ENCODE data around the gene TEDDM1.
A peak's percentile ranks its signal among the peaks of the same experiment; 100 is the strongest.

The TEDDM1 gene

DNA sequence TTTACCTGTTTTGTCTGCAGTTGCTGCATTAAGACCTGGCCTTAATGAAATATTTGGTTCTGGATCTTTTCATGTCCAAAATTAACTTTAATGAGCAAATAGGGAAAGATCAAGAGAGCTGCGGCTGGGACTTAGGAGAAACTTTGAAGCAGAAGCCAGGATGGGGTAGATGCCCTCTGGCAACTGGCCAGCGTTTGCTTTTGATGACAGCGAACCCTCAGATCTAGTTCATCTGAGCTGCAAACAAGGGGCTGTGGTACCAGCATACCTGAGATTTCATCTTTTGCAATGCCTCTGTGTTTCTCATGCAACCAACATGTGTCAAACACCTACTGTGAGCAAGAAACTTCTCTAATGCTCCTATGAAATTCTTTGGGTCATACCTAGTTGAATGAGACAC, 13.0 kb upstream of the TEDDM1 start:
- Histone ChIP-seq H3K14ac (ENCODE audit: low read length) (no peak overlapping the region), H3K4ac (ENCODE audit: low read depth, low read length) (no peak overlapping the region), H3K79me2 (ENCODE audit: control insufficient read depth, insufficient read depth, low read length, poor library complexity) (no peaks in the 10 kb centered on the region), H3K23ac (ENCODE audit: low read length) (no peak overlapping the region), H2BK5ac (ENCODE audit: low read depth, low read length, poor library complexity) (no peak overlapping the region), H2BK120ac (ENCODE audit: insufficient read depth, low read length, poor library complexity) (no peak overlapping the region), H2AK5ac (ENCODE audit: low read length) (no peak overlapping the region), H4K8ac (ENCODE audit: low read depth, low read length) (no peak overlapping the region), H3K79me1 (ENCODE audit: low read length) (peaks cover 1% of the 10 kb centered on the region), H3K9ac (ENCODE audit: low read length) (no peak overlapping the region), H3K9me3 (ENCODE audit: insufficient read depth, low read depth, low read length) (no peaks in the 10 kb centered on the region), H3K4me3 (ENCODE audit: low read depth, low read length) (no peak overlapping the region), H3K27me3 (ENCODE audit: insufficient read depth, low read length) (no peaks in the 10 kb centered on the region), H3K36me3 (ENCODE audit: control insufficient read depth in 1 of 2, insufficient read depth in 2 of 2, low read length in 2 of 2) (no peaks in the 10 kb centered on the region), H4K12ac (ENCODE audit: low read depth, low read length) (no peak overlapping the region), H2AFZ (ENCODE audit: insufficient read depth, low read length, poor library complexity) (no peak overlapping the region), H3K4me1 (ENCODE audit: control insufficient read depth in 1 of 2, insufficient read depth in 2 of 2, low read length in 2 of 2) (no peaks in the 10 kb centered on the region), H3K18ac (ENCODE audit: low read length) (no peak overlapping the region), H3K27ac (ENCODE audit: low read depth, low read length) (no peak overlapping the region), H4K91ac (ENCODE audit: low read depth, low read length) (no peak overlapping the region), H2BK12ac (ENCODE audit: low read length) (no peak overlapping the region), H3K4me2 (ENCODE audit: low read length) (no peak overlapping the region)
- no CpG with 5 or more reads among the region's 3 CpGs for WGBS (ENCODE audit: extremely low coverage, insufficient coverage, insufficient read length)
- no peak for DNase-seq

DNA sequence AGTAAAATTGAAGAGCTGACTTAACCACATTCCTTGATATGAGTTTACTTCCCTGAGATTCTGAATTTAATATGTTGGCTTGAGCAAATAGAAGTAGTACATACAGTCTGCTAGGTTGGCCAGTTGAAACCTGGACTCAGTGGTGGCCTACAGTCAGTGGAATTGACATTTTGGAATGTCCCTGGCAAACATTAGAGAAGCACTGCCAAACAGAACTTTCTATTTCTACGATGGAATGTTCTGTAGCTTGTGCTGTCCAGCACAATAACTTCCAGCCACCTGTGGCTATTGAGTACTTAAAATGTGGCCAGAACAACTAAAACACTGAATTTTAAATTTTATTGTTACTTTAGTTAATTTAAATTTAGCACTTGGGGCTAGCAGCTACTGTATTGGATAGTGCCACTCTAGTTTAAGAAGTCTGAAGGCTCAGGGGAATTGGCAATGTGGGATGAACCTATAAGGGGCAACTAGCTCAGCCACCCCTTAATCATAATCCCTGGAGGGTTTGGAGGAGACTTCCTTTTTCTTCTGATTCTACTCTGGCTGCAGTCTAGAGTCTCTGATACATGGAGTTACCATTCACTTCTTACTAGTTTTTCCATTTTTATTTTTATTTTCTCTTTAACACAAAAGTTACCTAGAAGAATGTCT, 10.3 kb upstream of the TEDDM1 start:
- H3K4me2 ChIP-seq (ENCODE audit: low read length), result no peak overlapping the region
- no peak overlapping the region for H4K12ac ChIP-seq (ENCODE audit: low read depth, low read length)
- no peak overlapping the region for H3K27ac ChIP-seq (ENCODE audit: low read depth, low read length)
- H2BK5ac ChIP-seq (ENCODE audit: low read depth, low read length, poor library complexity), result no peak overlapping the region
- H3K36me3 ChIP-seq (ENCODE audit: control insufficient read depth in 1 of 2, insufficient read depth in 2 of 2, low read length in 2 of 2), result no peaks in the 10 kb centered on the region
- H3K27me3 ChIP-seq (ENCODE audit: insufficient read depth, low read length), result no peaks in the 10 kb centered on the region
- H3K79me2 ChIP-seq (ENCODE audit: control insufficient read depth, insufficient read depth, low read length, poor library complexity), result no peaks in the 10 kb centered on the region
- no peak overlapping the region for H2BK12ac ChIP-seq (ENCODE audit: low read length)
- H3K79me1 ChIP-seq (ENCODE audit: low read length), result no peaks in the 10 kb centered on the region
- H4K91ac ChIP-seq (ENCODE audit: low read depth, low read length), result no peak overlapping the region
- no peak overlapping the region for H3K18ac ChIP-seq (ENCODE audit: low read length)
- no peak overlapping the region for H2BK120ac ChIP-seq (ENCODE audit: insufficient read depth, low read length, poor library complexity)
- H2AFZ ChIP-seq (ENCODE audit: insufficient read depth, low read length, poor library complexity), result no peak overlapping the region
- no peak for DNase-seq
- no peak overlapping the region for H3K4me3 ChIP-seq (ENCODE audit: low read depth, low read length)
- no CpG with 5 or more reads among the region's 1 CpG for WGBS (ENCODE audit: extremely low coverage, insufficient coverage, insufficient read length)
- no peak overlapping the region for H3K4ac ChIP-seq (ENCODE audit: low read depth, low read length)
- H3K4me1 ChIP-seq (ENCODE audit: control insufficient read depth in 1 of 2, insufficient read depth in 2 of 2, low read length in 2 of 2), result no peaks in the 10 kb centered on the region
- no peak overlapping the region for H2AK5ac ChIP-seq (ENCODE audit: low read length)
- no peak overlapping the region for H3K9ac ChIP-seq (ENCODE audit: low read length)
- H3K9me3 ChIP-seq (ENCODE audit: insufficient read depth, low read depth, low read length), result no peaks in the 10 kb centered on the region
- H4K8ac ChIP-seq (ENCODE audit: low read depth, low read length), result no peak overlapping the region
- H3K14ac ChIP-seq (ENCODE audit: low read length), result no peak overlapping the region
- H3K23ac ChIP-seq (ENCODE audit: low read length), result no peak overlapping the region

DNA sequence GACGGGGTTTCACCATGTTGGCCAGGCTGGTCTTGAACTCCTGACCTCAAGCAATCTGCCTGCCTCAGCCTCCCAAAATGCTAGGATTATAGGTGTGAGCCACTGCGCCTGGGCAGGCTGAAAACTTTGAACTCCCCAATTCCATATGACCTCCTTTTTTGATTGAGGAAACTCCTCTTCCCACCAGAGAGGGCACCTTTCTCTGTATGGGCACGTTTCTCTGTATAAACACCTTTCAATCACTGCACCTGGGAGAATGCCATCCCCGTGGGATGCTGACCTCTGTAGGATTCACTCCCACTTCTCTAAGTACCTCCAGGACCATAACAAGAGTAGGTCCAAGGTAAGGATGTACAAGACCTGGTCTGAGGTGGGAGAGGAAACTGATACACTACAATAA, 9.7 kb upstream of the TEDDM1 start:
- no peaks in the 10 kb centered on the region for H3K27me3 ChIP-seq (ENCODE audit: insufficient read depth, low read length)
- H3K4ac ChIP-seq (ENCODE audit: low read depth, low read length), result no peak overlapping the region
- no peak overlapping the region for H3K4me2 ChIP-seq (ENCODE audit: low read length)
- H3K27ac ChIP-seq (ENCODE audit: low read depth, low read length), result no peak overlapping the region
- H2BK12ac ChIP-seq (ENCODE audit: low read length), result no peak overlapping the region
- no peaks in the 10 kb centered on the region for H3K79me1 ChIP-seq (ENCODE audit: low read length)
- no peak overlapping the region for H3K14ac ChIP-seq (ENCODE audit: low read length)
- H2AK5ac ChIP-seq (ENCODE audit: low read length), result no peak overlapping the region
- no peak overlapping the region for H3K23ac ChIP-seq (ENCODE audit: low read length)
- no CpG with 5 or more reads among the region's 4 CpGs for WGBS (ENCODE audit: extremely low coverage, insufficient coverage, insufficient read length)
- H2BK5ac ChIP-seq (ENCODE audit: low read depth, low read length, poor library complexity), result no peak overlapping the region
- no peak overlapping the region for H3K4me3 ChIP-seq (ENCODE audit: low read depth, low read length)
- H2BK120ac ChIP-seq (ENCODE audit: insufficient read depth, low read length, poor library complexity), result no peak overlapping the region
- no peak overlapping the region for H4K12ac ChIP-seq (ENCODE audit: low read depth, low read length)
- H3K9ac ChIP-seq (ENCODE audit: low read length), result no peak overlapping the region
- no peak overlapping the region for H3K18ac ChIP-seq (ENCODE audit: low read length)
- H3K79me2 ChIP-seq (ENCODE audit: control insufficient read depth, insufficient read depth, low read length, poor library complexity), result no peaks in the 10 kb centered on the region
- H4K91ac ChIP-seq (ENCODE audit: low read depth, low read length), result no peak overlapping the region
- H4K8ac ChIP-seq (ENCODE audit: low read depth, low read length), result no peak overlapping the region
- H3K36me3 ChIP-seq (ENCODE audit: control insufficient read depth in 1 of 2, insufficient read depth in 2 of 2, low read length in 2 of 2), result no peaks in the 10 kb centered on the region
- H3K9me3 ChIP-seq (ENCODE audit: insufficient read depth, low read depth, low read length), result no peaks in the 10 kb centered on the region
- H2AFZ ChIP-seq (ENCODE audit: insufficient read depth, low read length, poor library complexity), result no peak overlapping the region
- no peak for DNase-seq
- H3K4me1 ChIP-seq (ENCODE audit: control insufficient read depth in 1 of 2, insufficient read depth in 2 of 2, low read length in 2 of 2), result no peaks in the 10 kb centered on the region

DNA sequence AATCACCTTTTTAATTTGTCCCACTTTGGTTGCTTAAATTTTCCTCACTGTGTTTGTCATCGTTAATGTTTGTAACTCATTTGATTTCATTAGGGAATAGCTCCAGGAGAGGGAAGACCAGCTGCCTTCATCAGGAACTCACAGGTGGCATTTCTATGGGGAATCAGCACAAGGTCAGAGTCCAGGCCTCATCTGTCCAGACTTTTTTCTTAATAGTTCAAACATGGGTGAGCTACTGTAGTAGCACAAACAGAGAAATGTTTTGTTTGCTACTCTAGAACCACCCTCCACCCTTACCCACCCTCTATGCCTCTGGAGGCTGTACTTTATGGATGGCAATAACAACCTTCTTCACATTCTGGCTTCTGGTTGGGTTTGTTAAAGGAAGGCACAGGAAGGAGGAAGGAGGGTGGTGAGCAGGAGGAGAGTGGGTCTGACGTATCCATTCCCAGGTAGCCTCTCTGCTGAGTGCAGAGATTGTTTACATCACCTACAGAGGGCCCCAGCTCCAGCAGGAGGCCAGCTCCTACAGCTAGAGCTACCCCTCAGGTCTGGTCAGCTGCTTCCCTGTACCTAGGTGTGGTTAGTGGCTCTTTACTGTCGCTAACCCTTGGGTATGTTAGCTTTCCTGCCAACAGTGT, 8.1 kb upstream of the TEDDM1 start:
- Histone ChIP-seq H4K91ac (ENCODE audit: low read depth, low read length) (no peak overlapping the region), H4K8ac (ENCODE audit: low read depth, low read length) (no peak overlapping the region), H3K23ac (ENCODE audit: low read length) (no peak overlapping the region), H2BK5ac (ENCODE audit: low read depth, low read length, poor library complexity) (no peak overlapping the region), H3K4me3 (ENCODE audit: low read depth, low read length) (peak overlapping the region; percentile 47), H3K9me3 (ENCODE audit: insufficient read depth, low read depth, low read length) (no peaks in the 10 kb centered on the region), H3K27me3 (ENCODE audit: insufficient read depth, low read length) (no peaks in the 10 kb centered on the region), H3K18ac (ENCODE audit: low read length) (no peak overlapping the region), H3K4me2 (ENCODE audit: low read length) (no peak overlapping the region), H3K36me3 (ENCODE audit: control insufficient read depth in 1 of 2, insufficient read depth in 2 of 2, low read length in 2 of 2) (no peaks in the 10 kb centered on the region), H3K4me1 (ENCODE audit: control insufficient read depth in 1 of 2, insufficient read depth in 2 of 2, low read length in 2 of 2) (no peaks in the 10 kb centered on the region), H3K79me1 (ENCODE audit: low read length) (no peaks in the 10 kb centered on the region), H3K14ac (ENCODE audit: low read length) (no peak overlapping the region), H4K12ac (ENCODE audit: low read depth, low read length) (no peak overlapping the region), H2AFZ (ENCODE audit: insufficient read depth, low read length, poor library complexity) (no peak overlapping the region), H3K27ac (ENCODE audit: low read depth, low read length) (no peak overlapping the region), H2AK5ac (ENCODE audit: low read length) (no peak overlapping the region), H3K4ac (ENCODE audit: low read depth, low read length) (no peak overlapping the region), H3K79me2 (ENCODE audit: control insufficient read depth, insufficient read depth, low read length, poor library complexity) (no peaks in the 10 kb centered on the region), H2BK120ac (ENCODE audit: insufficient read depth, low read length, poor library complexity) (no peak overlapping the region), H2BK12ac (ENCODE audit: low read length) (no peak overlapping the region), H3K9ac (ENCODE audit: low read length) (no peak overlapping the region)
- no peak for DNase-seq
- no CpG with 5 or more reads among the region's 3 CpGs for whole genome bisulfite sequencing (ENCODE audit: extremely low coverage, insufficient coverage, insufficient read length)
